Mesenteric fat pad (tissue), 1 donor: Measurements from ENCODE around the gene FUOM. TPM values are rescaled to one million over a fixed set of nuclear protein-coding genes. Genes with fewer than 3 reads are reported as not detected.

Source experiments
- DNase-seq: peaks from one replicate; pipeline ENCODE4 v3.0.0-alpha.2; 2020; ENCODE audit warnings: low spot score
- long read RNA-seq: library from polyadenylated mRNA; unstranded; transcript quantifications from one replicate; pipeline ENCODE4 v2.0.0, GENCODE V29; 2020
- total RNA-seq: library from RNA; stranded (reverse); fragmentation: NEBNext Ultra II Directional; extraction: Animal tissue kit (Norgen Biotek cat#: 25700); gene quantifications from one replicate; pipeline ENCODE4 v1.2.1, GENCODE V29; 2021
- donor health status: DM: yes; HTN: yes; CAD: no.

FUOM gene
- 19.0 TPM for total RNA-seq
- long read RNA-seq, partial matches to known transcripts, result 5 of 11 reads
- long read RNA-seq, other reads (novel, unspliced or antisense), result 1 of 11 reads

GRCh38 chr10:133357285-133358161, at the start of gene FUOM:
Gene FUOM, minus strand, starts transcription at chr10:133358019. Its CDS starts 12 bp downstream, at chr10:133358007.
- no peak for DNase-seq

- no peak for DNase-seq
Observed at GRCh38 chr10:133405844-133406527, 48.2 kb upstream of the FUOM start.

GRCh38 chr10:133405272-133405671, 47.5 kb upstream of the FUOM start:
- DNase-seq, result no peak

- DNase-seq, result no peak
Observed at GRCh38 chr10:133403784-133404183, 46.0 kb upstream of the FUOM start.

GRCh38 chr10:133403359-133403758, 45.5 kb upstream of the FUOM start:
- DNase-seq, result peak; percentile 43

- peak; percentile 88 for DNase-seq
Observed at GRCh38 chr10:133401981-133402725, 44.3 kb upstream of the FUOM start.

- DNase-seq, result peak; percentile 80
Observed at GRCh38 chr10:133401500-133401899, 43.7 kb upstream of the FUOM start.

- DNase-seq, result peak; percentile 47
Observed at GRCh38 chr10:133400624-133401424, 43.0 kb upstream of the FUOM start.

- DNase-seq, result peak; percentile 83
Observed at GRCh38 chr10:133399123-133399601, 41.3 kb upstream of the FUOM start.

- DNase-seq, result peak; percentile 28
Observed at GRCh38 chr10:133397938-133398337, 40.1 kb upstream of the FUOM start.

- peak; percentile 72 for DNase-seq
Observed at GRCh38 chr10:133396035-133396624, 38.3 kb upstream of the FUOM start.

GRCh38 chr10:133394801-133395221, 37.0 kb upstream of the FUOM start:
- peak; percentile 88 for DNase-seq

GRCh38 chr10:133394064-133394663, 36.3 kb upstream of the FUOM start, which contains the start of gene MTG1:
Gene MTG1, plus strand, starts transcription at chr10:133394157. Its CDS starts 64 bp downstream, at chr10:133394221.
- DNase-seq, result peak; percentile 99

GRCh38 chr10:133393401-133394063, 35.7 kb upstream of the FUOM start:
- DNase-seq, result peak; percentile 72

GRCh38 chr10:133391761-133392518, 34.1 kb upstream of the FUOM start:
- peak; percentile 41 for DNase-seq

- DNase-seq, result peak; percentile 67
Observed at GRCh38 chr10:133391249-133391635, 33.4 kb upstream of the FUOM start.

GRCh38 chr10:133390597-133391248, 32.9 kb upstream of the FUOM start:
- DNase-seq, result peak; percentile 30
